GM18909 (cell line): Measurements from ENCODE around the gene ZBTB24.

Source experiments
- ATAC-seq: cut with Tn5 transposase; IDR thresholded peaks from one replicate; pipeline ENCODE4 v1.9.1; 2021; ENCODE audit warnings: mild to moderate bottlenecking; ENCODE audit not compliant: unreplicated experiment, poor library complexity

The ZBTB24 gene

GRCh38 chr6:109434456-109434855, 48.6 kb downstream of the ZBTB24 start:
- no peak for ATAC-seq

GRCh38 chr6:109429496-109429895, 53.5 kb downstream of the ZBTB24 start:
- ATAC-seq: no peak

- no peak for ATAC-seq
These were observed 54.0 kb downstream of the ZBTB24 start for GRCh38 chr6:109428889-109429477.

- no peak for ATAC-seq
These were observed 58.1 kb downstream of the ZBTB24 start for GRCh38 chr6:109424946-109425345.

GRCh38 chr6:109421184-109421583, 61.8 kb downstream of the ZBTB24 start:
- ATAC-seq: no peak

GRCh38 chr6:109420751-109421150, 62.3 kb downstream of the ZBTB24 start:
- no peak for ATAC-seq

- ATAC-seq: no peak
These were observed 65.4 kb downstream of the ZBTB24 start for GRCh38 chr6:109417646-109418045.
